Fibroblast of the conjunctiva (primary cell): ENCODE data around the gene ALG8.
"Not testable (repeated sequence)": the region's sequence is repeated elsewhere in the genome, so short reads cannot be mapped to it uniquely, and the experiment has no call there.

Source experiments
- DNase-seq: peaks from one replicate; pipeline ENCODE4 v3.0.0-alpha.2; 2010; ENCODE audit warnings: low read depth

Gene ALG8

GRCh38 chr11:78139422-78140391, at the start of gene ALG8:
TSS of gene ALG8 (minus strand) at chr11:78139626. CDS start at chr11:78139588, 38 bp downstream.
- DNase-seq: peak; percentile 91

- DNase-seq: peak; percentile 95
Measured at GRCh38 chr11:78188286-78189173, 49.1 kb upstream of the ALG8 start, which contains the start of the genes KCTD21 and USP35. TSS of gene KCTD21 (minus strand) at chr11:78188626. CDS start at chr11:78174554, 14,072 bp downstream. TSS of gene USP35 (plus strand) at chr11:78188919. CDS start at chr11:78196246, 7,327 bp downstream.

GRCh38 chr11:78187366-78188285, 48.2 kb upstream of the ALG8 start:
- no peak for DNase-seq

GRCh38 chr11:78181185-78181584, 41.8 kb upstream of the ALG8 start:
- DNase-seq: no peak

GRCh38 chr11:78180751-78181150, 41.3 kb upstream of the ALG8 start:
- DNase-seq: no peak

- no peak for DNase-seq
Measured at GRCh38 chr11:78179459-78180071, 40.1 kb upstream of the ALG8 start.

- DNase-seq: no peak
Measured at GRCh38 chr11:78177216-78177615, 37.8 kb upstream of the ALG8 start.

GRCh38 chr11:78176605-78177141, 37.2 kb upstream of the ALG8 start:
- DNase-seq: no peak

- not testable (repeated sequence) for DNase-seq
Measured at GRCh38 chr11:78175862-78176261, 36.4 kb upstream of the ALG8 start.

GRCh38 chr11:78171951-78172350, 32.5 kb upstream of the ALG8 start:
- DNase-seq: no peak

GRCh38 chr11:78170874-78171549, 31.6 kb upstream of the ALG8 start:
- no peak for DNase-seq

GRCh38 chr11:78170413-78170812, 31.0 kb upstream of the ALG8 start:
- DNase-seq: no peak

- DNase-seq: peak; percentile 88
Measured at GRCh38 chr11:78168539-78169477, 29.4 kb upstream of the ALG8 start.

- DNase-seq: no peak
Measured at GRCh38 chr11:78166855-78167469, 27.5 kb upstream of the ALG8 start.

GRCh38 chr11:78164471-78164870, 25.0 kb upstream of the ALG8 start:
- no peak for DNase-seq

- DNase-seq: no peak
Measured at GRCh38 chr11:78163828-78164227, 24.4 kb upstream of the ALG8 start.

GRCh38 chr11:78161962-78162371, 22.5 kb upstream of the ALG8 start:
- no peak for DNase-seq

GRCh38 chr11:78161346-78161745, 21.9 kb upstream of the ALG8 start:
- DNase-seq: no peak
